ENCODE measurements around the gene PDE3A.
A peak's percentile ranks its signal among the peaks of the same experiment; 100 is the strongest.

Gene PDE3A

GRCh38 chr12:20395791-20396550, 27.6 kb downstream of the PDE3A start:
- ATAC-seq, result no peak
- Mint-ChIP-seq H3K27ac (no peak overlapping the region), H3K4me1 (no peaks in the 10 kb centered on the region), H3K36me3 (no peaks in the 10 kb centered on the region), H3K4me3 (no peak overlapping the region), H3K9me3 (no peaks in the 10 kb centered on the region)
- no peak for DNase-seq (ENCODE audit: low spot score in 2 of 2)

GRCh38 chr12:20398686-20399085, 30.3 kb downstream of the PDE3A start:
- H3K4me3 Mint-ChIP-seq, result no peak overlapping the region
- no peak for ATAC-seq
- H3K4me1 Mint-ChIP-seq, result no peaks in the 10 kb centered on the region

GRCh38 chr12:20400003-20400402, 31.7 kb downstream of the PDE3A start:
- ATAC-seq (no peak), DNase-seq (ENCODE audit: low spot score in 2 of 2) (no peak)
- H3K27ac Mint-ChIP-seq, result no peak overlapping the region
- H3K9me3 Mint-ChIP-seq, result no peaks in the 10 kb centered on the region
- H3K36me3 Mint-ChIP-seq, result no peaks in the 10 kb centered on the region
- no peaks in the 10 kb centered on the region for H3K4me1 Mint-ChIP-seq
- H3K4me3 Mint-ChIP-seq, result no peak overlapping the region

More at GRCh38 chr12:20398686-20399085, 30.3 kb downstream of the PDE3A start:
- Mint-ChIP-seq H3K9me3 (no peaks in the 10 kb centered on the region), H3K27ac (no peak overlapping the region), H3K36me3 (no peaks in the 10 kb centered on the region)
- DNase-seq (ENCODE audit: low spot score in 2 of 2), result no peak

- H3K9me3 Mint-ChIP-seq, result no peaks in the 10 kb centered on the region
- ATAC-seq (no peak), DNase-seq (ENCODE audit: low spot score in 2 of 2) (no peak)
- H3K4me3 Mint-ChIP-seq, result no peak overlapping the region
- H3K4me1 Mint-ChIP-seq, result no peaks in the 10 kb centered on the region
- no peaks in the 10 kb centered on the region for H3K36me3 Mint-ChIP-seq
- H3K27ac Mint-ChIP-seq, result no peak overlapping the region
Measured at GRCh38 chr12:20403230-20403629, 34.9 kb downstream of the PDE3A start.

- no peak for ATAC-seq
- DNase-seq (ENCODE audit: low spot score in 2 of 2), result no peak
- H3K4me3 Mint-ChIP-seq, result no peak overlapping the region
- no peaks in the 10 kb centered on the region for H3K4me1 Mint-ChIP-seq
- no peaks in the 10 kb centered on the region for H3K36me3 Mint-ChIP-seq
- no peaks in the 10 kb centered on the region for H3K9me3 Mint-ChIP-seq
- H3K27ac Mint-ChIP-seq, result no peak overlapping the region
Measured at GRCh38 chr12:20404576-20405346, 36.4 kb downstream of the PDE3A start.

- no peak overlapping the region for H3K4me3 Mint-ChIP-seq
- no peaks in the 10 kb centered on the region for H3K36me3 Mint-ChIP-seq
- H3K4me1 Mint-ChIP-seq, result no peaks in the 10 kb centered on the region
- no peak overlapping the region for H3K27ac Mint-ChIP-seq
- DNase-seq (ENCODE audit: low spot score in 2 of 2), result no peak
- no peaks in the 10 kb centered on the region for H3K9me3 Mint-ChIP-seq
- no peak for ATAC-seq
Measured at GRCh38 chr12:20409607-20410377, 41.5 kb downstream of the PDE3A start.

- H3K9me3 Mint-ChIP-seq, result no peaks in the 10 kb centered on the region
- H3K4me1 Mint-ChIP-seq, result no peaks in the 10 kb centered on the region
Measured at GRCh38 chr12:20410734-20411133, 42.4 kb downstream of the PDE3A start.

GRCh38 chr12:20411345-20411744, 43.0 kb downstream of the PDE3A start:
- no peak for ATAC-seq
- no peak overlapping the region for H3K4me3 Mint-ChIP-seq
- no peaks in the 10 kb centered on the region for H3K36me3 Mint-ChIP-seq
- H3K9me3 Mint-ChIP-seq, result no peaks in the 10 kb centered on the region
- DNase-seq (ENCODE audit: low spot score in 2 of 2), result no peak
- H3K27ac Mint-ChIP-seq, result no peak overlapping the region
- no peaks in the 10 kb centered on the region for H3K4me1 Mint-ChIP-seq

More at GRCh38 chr12:20410734-20411133, 42.4 kb downstream of the PDE3A start:
- H3K27ac Mint-ChIP-seq, result no peak overlapping the region
- H3K36me3 Mint-ChIP-seq, result no peaks in the 10 kb centered on the region
- ATAC-seq (no peak), DNase-seq (ENCODE audit: low spot score in 2 of 2) (no peak)
- H3K4me3 Mint-ChIP-seq, result no peak overlapping the region

GRCh38 chr12:20415028-20415427, 46.7 kb downstream of the PDE3A start:
- H3K4me3 Mint-ChIP-seq, result no peak overlapping the region
- ATAC-seq (no peak), DNase-seq (ENCODE audit: low spot score in 2 of 2) (no peak)
- no peak overlapping the region for H3K27ac Mint-ChIP-seq
- H3K9me3 Mint-ChIP-seq, result no peaks in the 10 kb centered on the region
- no peaks in the 10 kb centered on the region for H3K4me1 Mint-ChIP-seq
- no peaks in the 10 kb centered on the region for H3K36me3 Mint-ChIP-seq

GRCh38 chr12:20415641-20416040, 47.3 kb downstream of the PDE3A start:
- Mint-ChIP-seq H3K9me3 (no peaks in the 10 kb centered on the region), H3K4me1 (no peaks in the 10 kb centered on the region), H3K4me3 (no peak overlapping the region), H3K27ac (no peak overlapping the region), H3K36me3 (no peaks in the 10 kb centered on the region)
- DNase-seq (ENCODE audit: low spot score in 2 of 2) (no peak), ATAC-seq (no peak)

- Mint-ChIP-seq H3K4me3 (no peak overlapping the region), H3K4me1 (no peaks in the 10 kb centered on the region), H3K9me3 (no peaks in the 10 kb centered on the region), H3K36me3 (no peaks in the 10 kb centered on the region), H3K27ac (no peak overlapping the region)
- DNase-seq (ENCODE audit: low spot score in 2 of 2) (no peak), ATAC-seq (no peak)
Measured at GRCh38 chr12:20420557-20420956, 52.2 kb downstream of the PDE3A start.

- no peaks in the 10 kb centered on the region for H3K36me3 Mint-ChIP-seq
- ATAC-seq, result no peak
- H3K9me3 Mint-ChIP-seq, result no peaks in the 10 kb centered on the region
- H3K4me1 Mint-ChIP-seq, result no peaks in the 10 kb centered on the region
- no peak overlapping the region for H3K27ac Mint-ChIP-seq
- H3K4me3 Mint-ChIP-seq, result no peak overlapping the region
- DNase-seq (ENCODE audit: low spot score in 2 of 2), result no peak
Measured at GRCh38 chr12:20421421-20421820, 53.1 kb downstream of the PDE3A start.

- Mint-ChIP-seq H3K9me3 (no peaks in the 10 kb centered on the region), H3K4me3 (no peak overlapping the region), H3K36me3 (no peaks in the 10 kb centered on the region), H3K4me1 (no peaks in the 10 kb centered on the region), H3K27ac (no peak overlapping the region)
- no peak for DNase-seq (ENCODE audit: low spot score in 2 of 2)
- peak; percentile 13 for ATAC-seq
Measured at GRCh38 chr12:20423557-20423956, 55.2 kb downstream of the PDE3A start.

GRCh38 chr12:20424841-20425240, 56.5 kb downstream of the PDE3A start:
- no peak overlapping the region for H3K27ac Mint-ChIP-seq
- H3K4me3 Mint-ChIP-seq, result no peak overlapping the region
- DNase-seq (ENCODE audit: low spot score in 2 of 2) (no peak), ATAC-seq (no peak)
- H3K4me1 Mint-ChIP-seq, result no peaks in the 10 kb centered on the region
- H3K36me3 Mint-ChIP-seq, result no peaks in the 10 kb centered on the region
- H3K9me3 Mint-ChIP-seq, result no peaks in the 10 kb centered on the region

- Mint-ChIP-seq H3K4me1 (no peaks in the 10 kb centered on the region), H3K9me3 (no peaks in the 10 kb centered on the region), H3K4me3 (no peak overlapping the region), H3K27ac (no peak overlapping the region), H3K36me3 (no peaks in the 10 kb centered on the region)
- ATAC-seq (no peak), DNase-seq (ENCODE audit: low spot score in 2 of 2) (no peak)
Measured at GRCh38 chr12:20426191-20426590, 57.9 kb downstream of the PDE3A start.
